HPDE6-E6E7 (cell line): Measurements from ENCODE around the gene NUP210.

Source experiments
- DNase-seq: peaks from one replicate; pipeline ENCODE4 v3.0.0; 2011; ENCODE audit warnings: missing footprints; ENCODE audit errors: extremely low spot score

The NUP210 gene

DNA sequence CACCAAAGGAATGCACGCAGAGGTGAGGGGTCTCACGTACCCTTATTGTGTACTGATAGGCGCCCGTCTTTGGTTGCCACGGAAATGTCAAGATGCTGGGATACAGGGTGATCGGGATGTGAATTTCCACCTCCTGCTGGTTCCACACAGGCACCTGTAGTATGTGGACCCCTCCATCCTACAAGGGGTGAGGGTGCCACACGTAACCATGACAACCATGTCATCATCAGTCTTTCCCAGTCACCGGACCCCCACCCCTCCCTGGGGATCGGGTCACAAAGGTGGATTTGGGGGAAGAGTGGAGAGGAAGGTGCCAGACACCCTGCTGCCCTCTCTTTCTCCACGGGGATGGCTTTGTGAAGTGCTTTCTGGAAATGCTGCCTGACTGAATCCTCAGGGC is 44.7 kb downstream of the NUP210 start:
- DNase-seq = no peak

DNA sequence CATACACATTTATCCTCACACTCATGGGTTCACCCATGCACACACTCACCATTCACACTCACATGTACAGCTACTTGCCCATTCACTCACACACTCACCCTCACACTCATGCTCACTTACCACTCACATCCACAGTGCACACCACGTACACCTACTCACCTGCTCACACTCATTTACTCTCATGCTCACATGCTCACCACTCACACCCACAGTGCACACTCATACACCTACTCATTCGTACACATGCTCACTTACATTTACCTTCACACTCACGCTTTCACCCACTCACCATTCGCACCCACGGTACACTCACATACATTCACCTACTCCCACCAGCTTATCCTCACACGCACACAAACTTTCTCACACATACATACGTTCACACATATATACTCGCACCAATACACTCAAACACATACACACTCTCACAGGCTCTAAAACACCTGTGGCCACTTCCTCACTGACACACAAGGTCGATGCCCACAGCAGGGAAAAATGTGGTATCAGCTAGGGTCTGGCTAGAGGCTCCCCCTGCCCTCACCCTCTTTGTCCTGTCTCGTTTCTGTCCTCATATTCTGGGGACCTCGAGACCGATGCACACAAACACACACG is 46.0 kb downstream of the NUP210 start:
- DNase-seq = no peak

GRCh38 chr3:13372656-13373055 is 47.5 kb downstream of the NUP210 start:
- DNase-seq = no peak

GRCh38 chr3:13372126-13372525 is 48.0 kb downstream of the NUP210 start:
- no peak for DNase-seq

DNA sequence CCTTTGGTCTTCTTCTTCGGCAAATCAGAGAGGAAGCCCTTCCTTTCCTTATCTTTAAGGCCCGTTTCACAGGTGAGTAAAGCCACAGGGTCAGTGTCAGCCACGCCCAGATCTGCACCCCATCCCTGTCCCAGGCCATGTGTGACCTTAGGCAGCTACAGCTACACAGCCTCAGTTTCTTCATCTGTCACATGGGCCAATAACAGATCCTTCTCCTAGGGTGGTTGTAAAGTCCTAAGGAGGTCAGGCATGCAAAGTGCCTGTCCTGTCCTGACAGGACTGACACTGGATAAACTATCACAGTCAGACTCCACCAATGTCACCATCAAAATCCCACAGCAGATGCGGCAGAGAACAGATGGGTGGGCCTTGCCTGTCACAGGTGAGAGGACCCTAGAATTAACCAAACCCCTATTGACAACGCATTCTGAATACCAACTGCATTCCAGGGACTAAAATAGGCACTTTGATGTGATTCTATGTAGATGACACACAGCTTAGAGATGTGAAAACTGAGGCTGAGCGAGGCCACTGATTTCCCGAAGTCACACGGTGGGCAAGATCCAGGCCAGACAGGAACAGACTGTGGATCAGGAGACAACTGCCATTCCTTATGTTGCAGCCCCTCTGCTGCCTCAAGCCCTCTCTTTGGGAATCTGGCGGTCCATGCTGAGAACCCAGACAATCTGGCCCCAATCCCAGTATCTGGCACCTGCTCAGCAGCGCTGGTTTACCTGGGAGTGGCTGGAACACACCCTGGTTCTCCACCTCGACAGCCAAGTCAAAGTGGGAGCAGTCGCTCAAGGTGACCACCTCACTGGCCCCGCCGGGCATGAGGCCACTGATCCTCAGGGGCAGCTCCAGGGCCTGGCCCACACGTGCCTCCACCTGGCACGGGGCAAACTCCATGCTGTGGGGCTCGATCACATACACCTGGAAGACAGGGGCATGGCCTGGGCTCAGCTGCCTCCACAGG is 48.7 kb downstream of the NUP210 start:
- DNase-seq = no peak

DNA sequence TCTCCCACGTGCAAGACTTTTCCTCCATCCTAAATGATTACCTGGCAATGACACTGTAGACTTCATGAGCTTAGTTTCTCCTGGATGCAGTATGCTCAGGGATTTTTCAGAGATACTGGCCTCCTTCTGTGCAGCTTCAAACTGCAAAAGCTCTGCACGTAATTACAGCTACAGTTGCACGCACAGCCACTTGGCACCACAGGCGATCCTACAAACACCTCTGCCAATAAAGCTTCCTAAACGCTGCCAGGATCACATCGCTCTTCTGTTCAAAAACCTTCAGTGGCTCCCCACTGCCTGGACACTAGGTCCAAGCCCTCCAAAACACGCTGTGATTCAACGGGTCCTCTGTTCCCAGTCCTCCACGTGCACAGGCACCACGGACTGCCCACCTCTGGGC is 49.5 kb downstream of the NUP210 start:
- no peak for DNase-seq

- DNase-seq = no peak
These were observed 50.1 kb downstream of the NUP210 start for GRCh38 chr3:13370055-13370454.

DNA sequence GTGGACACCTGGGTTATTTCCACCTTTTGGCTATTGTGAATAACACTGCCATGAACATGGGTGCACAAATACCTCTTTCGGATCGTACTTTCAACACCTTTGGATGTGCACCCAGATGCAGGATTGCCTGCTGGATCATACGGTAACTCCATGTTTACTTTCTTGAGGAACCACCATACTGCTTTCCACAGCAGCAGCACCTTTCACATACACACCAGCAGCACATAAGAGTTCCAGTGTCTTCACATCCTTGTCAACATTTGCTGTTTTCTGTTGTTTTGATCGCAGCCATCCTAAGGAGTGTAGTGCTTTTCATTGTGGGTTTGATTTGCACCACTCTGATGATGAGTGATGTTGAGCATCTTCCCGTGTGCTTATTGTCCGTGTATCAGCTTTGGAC is 51.3 kb downstream of the NUP210 start:
- no peak for DNase-seq

- DNase-seq = no peak
These were observed 52.4 kb downstream of the NUP210 start for GRCh38 chr3:13367728-13368127.

DNA sequence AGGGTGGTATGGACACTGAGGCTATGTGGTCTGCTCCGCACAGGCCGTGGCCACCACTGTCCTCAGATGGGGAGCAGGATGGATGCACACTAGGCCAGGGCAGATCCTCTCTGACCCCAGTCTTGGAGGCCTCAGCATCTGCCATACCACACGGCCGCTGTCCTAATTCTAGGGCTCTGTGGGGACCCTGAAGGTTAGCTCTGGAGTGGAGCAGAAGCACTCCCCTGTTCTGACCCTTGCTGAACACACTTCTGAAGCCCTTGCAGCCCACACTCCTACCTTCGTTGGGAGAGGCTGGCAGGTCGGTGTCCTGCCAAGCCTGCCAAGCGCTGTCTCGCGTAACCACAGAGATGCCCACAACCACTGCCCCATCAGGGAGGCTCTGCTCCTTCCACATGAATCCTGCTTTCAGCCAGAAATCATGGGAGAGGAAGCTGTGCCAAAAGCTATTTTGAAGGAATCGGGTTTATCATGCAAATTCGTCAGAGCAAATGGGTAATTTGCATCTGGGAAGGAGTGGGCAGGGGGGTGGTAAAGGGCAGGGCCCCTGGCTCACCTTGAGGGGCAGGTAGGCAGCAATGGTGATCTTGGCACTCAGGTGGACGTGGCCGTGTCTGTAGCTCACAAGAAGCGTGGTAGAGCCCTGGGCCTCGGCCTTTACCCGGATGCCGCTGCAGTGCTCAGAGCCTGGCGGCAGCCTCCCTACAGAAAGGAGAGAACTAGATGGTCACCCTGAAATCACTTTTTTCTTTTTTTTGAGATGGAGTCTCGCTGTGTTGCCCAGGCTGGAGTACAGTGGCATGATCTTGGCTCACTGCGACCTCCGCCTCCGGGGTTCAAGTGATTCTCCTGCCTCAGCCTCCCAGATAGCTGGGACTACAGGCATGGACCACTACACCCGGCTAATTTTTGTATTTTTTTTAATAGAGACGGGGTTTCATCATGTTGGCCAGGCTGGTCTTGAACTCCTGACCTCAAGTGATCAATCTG is 54.4 kb downstream of the NUP210 start:
- no peak for DNase-seq

- DNase-seq = no peak
These were observed 55.4 kb downstream of the NUP210 start for GRCh38 chr3:13364602-13365271.

DNA sequence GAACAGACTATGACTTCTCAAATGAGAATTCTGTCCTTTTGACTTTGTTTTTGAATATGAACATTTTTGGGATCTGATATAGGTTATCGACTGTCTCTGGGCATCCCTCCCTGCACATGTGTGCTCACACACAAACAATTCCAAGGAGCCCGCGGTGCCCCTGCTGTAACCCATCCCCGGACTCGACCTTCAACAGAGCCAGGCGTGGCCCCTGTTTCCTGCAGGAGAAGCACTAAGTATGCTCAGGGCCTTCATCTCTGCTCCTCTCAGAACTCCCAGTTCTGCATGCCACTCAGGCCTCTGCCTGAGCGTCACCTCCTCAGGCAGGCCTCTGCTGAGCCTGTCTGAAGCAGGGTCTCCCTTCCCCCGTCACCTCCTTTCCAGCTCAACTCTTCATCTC is 57.6 kb downstream of the NUP210 start:
- DNase-seq = no peak

- no peak for DNase-seq
These were observed 60.2 kb downstream of the NUP210 start for GRCh38 chr3:13359916-13360315.

- DNase-seq = no peak
These were observed 61.5 kb downstream of the NUP210 start for GRCh38 chr3:13358643-13359042.

- DNase-seq = no peak
These were observed 62.1 kb downstream of the NUP210 start for GRCh38 chr3:13358051-13358450.

DNA sequence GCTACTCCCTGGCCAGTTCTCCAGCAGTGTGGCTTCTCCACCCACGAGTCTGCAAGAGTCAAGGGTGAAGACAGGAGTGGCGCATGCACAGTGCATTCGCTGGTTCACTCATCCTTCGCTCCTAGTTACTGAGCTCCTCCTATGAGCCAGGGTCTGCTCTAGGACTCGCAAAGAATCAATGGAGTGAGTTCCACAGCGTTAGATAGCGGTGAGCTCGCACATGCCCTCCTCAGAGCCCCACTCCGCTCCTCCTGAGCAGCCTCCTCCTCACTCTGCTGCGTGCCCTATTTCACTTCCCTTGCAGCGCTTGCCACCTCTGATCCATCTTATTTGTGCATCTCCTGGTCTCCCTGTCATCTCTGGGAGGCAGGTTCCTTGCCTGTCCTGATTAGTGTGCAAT is 63.0 kb downstream of the NUP210 start:
- DNase-seq = no peak

- DNase-seq = no peak
These were observed 66.1 kb downstream of the NUP210 start for GRCh38 chr3:13353936-13354542.

- no peak for DNase-seq
These were observed 66.6 kb downstream of the NUP210 start for GRCh38 chr3:13353506-13353905.

DNA sequence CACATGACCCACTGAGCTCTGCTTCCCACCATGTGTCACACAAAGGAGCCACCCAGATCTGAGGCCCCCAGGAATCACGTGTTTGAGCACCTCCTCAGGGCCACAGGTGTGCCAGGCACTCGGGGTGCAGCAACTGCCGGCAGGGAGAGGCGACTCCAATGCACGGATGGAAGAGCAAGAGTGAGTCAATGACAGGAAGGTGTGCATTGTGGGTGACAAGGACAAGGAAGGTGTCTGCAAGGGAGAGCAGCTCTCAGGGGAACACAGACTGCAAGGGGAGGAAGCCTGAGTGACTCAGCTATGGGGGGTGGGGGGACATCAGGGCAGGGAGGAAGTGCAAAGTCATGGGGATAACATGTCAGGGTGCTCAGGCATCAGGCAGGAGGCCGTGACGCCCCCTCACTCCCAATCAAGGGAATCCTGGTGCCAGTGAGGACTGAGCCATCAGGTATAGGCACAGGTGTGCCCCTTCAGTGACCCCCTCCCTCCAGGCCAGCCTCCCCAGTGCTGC is 67.4 kb downstream of the NUP210 start:
- no peak for DNase-seq

GRCh38 chr3:13349823-13350222 is 70.3 kb downstream of the NUP210 start:
- DNase-seq = no peak
